ENCODE data around the gene PEX14. TPM values are rescaled to one million over a fixed set of nuclear protein-coding genes. Genes with fewer than 3 reads are reported as not detected.

The PEX14 gene
- total RNA-seq, 1 experiment from 2014 or later = 17.7 TPM

- TF ChIP-seq CTCF (IDR thresholded peaks at IDR 0.05; ENCODE audit: unreplicated experiment) = no peak
- no peak for DNase-seq
- no peak overlapping the region for H3K4me3 Mint-ChIP-seq (ENCODE audit: low read depth, unreplicated experiment)
- intact Hi-C loops (cut with micrococcal nuclease; ENCODE audit: unreplicated experiment) = no loop called here
- H3K4me1 Mint-ChIP-seq (ENCODE audit: low read depth, unreplicated experiment) = no peaks in the 10 kb centered on the region
- no TSS peak for BruUV-seq (replicated peaks)
- CTCF ChIA-PET = no interaction called here
- no peak overlapping the region for H3K27ac Mint-ChIP-seq (ENCODE audit: unreplicated experiment)
- no peaks in the 10 kb centered on the region for H3K27me3 Mint-ChIP-seq (ENCODE audit: unreplicated experiment)
- H3K36me3 Mint-ChIP-seq (ENCODE audit: insufficient read depth, unreplicated experiment) = peaks cover 5% of the 10 kb centered on the region
- H3K9me3 Mint-ChIP-seq (ENCODE audit: low read depth, unreplicated experiment) = no peaks in the 10 kb centered on the region
Observed at GRCh38 chr1:10616696-10617095, 141.9 kb downstream of the PEX14 start.

GRCh38 chr1:10617318-10617717 lies 142.6 kb downstream of the PEX14 start:
- TF ChIP-seq CTCF (IDR thresholded peaks at IDR 0.05; ENCODE audit: unreplicated experiment) = no peak
- H3K4me3 Mint-ChIP-seq (ENCODE audit: low read depth, unreplicated experiment) = no peak overlapping the region
- no peaks in the 10 kb centered on the region for H3K27me3 Mint-ChIP-seq (ENCODE audit: unreplicated experiment)
- H3K9me3 Mint-ChIP-seq (ENCODE audit: low read depth, unreplicated experiment) = no peaks in the 10 kb centered on the region
- peaks cover 5% of the 10 kb centered on the region for H3K36me3 Mint-ChIP-seq (ENCODE audit: insufficient read depth, unreplicated experiment)
- intact Hi-C loops (cut with micrococcal nuclease; ENCODE audit: unreplicated experiment) = no loop called here
- CTCF ChIA-PET = no interaction called here
- H3K4me1 Mint-ChIP-seq (ENCODE audit: low read depth, unreplicated experiment) = no peaks in the 10 kb centered on the region
- no TSS peak for BruUV-seq (replicated peaks)
- H3K27ac Mint-ChIP-seq (ENCODE audit: unreplicated experiment) = no peak overlapping the region
- DNase-seq = no peak

DNA sequence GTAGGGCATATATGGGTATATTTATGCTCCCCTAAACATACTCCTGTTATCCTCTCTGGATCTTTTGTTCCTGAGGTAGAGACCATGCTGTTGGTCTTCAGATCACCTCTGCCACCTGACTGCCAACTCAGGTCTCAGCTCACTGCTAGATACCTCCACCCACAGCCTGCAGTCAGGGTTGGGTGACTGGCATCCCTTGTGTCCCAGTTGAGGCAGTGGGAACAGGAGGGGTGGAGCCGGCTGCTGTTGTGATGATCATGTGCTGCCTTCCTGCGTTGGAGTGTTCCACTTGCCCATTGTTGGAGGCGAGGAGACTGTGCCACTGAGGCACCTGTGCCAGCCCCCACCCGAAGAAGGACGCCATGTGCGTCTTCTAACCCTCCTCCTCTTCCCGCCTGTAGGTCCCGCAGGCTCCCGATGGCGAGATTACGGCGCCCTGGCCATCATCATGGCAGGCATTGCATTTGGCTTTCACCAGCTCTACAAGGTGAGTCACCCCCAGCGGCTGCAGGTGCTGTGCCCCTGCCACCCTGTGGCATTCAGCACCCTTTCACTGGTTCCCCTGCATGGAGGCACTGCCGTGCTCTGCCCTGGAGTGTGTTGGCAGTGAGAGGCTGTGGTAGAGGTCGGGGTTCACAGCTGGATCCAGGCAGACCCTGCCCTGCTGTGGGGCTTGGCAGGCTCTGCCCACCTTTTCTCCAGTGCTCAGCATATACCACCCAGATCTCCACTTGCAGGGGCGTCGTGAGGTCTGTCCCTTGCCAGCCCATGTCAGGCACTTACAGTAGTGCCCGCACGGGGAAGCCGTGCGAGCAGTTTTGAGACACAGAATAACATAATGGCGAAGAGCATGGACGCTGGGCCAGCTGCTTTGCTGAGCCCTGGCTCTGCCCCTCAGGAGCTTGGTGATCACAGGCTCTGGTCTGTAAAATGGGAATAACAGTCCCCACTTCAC lies 143.5 kb downstream of the PEX14 start:
- CTCF ChIA-PET = no interaction called here
- H3K36me3 Mint-ChIP-seq (ENCODE audit: insufficient read depth, unreplicated experiment) = peaks cover 5% of the 10 kb centered on the region
- no peaks in the 10 kb centered on the region for H3K4me1 Mint-ChIP-seq (ENCODE audit: low read depth, unreplicated experiment)
- intact Hi-C loops (cut with micrococcal nuclease; ENCODE audit: unreplicated experiment) = no loop called here
- no peak overlapping the region for H3K27ac Mint-ChIP-seq (ENCODE audit: unreplicated experiment)
- no peak for TF ChIP-seq CTCF (IDR thresholded peaks at IDR 0.05; ENCODE audit: unreplicated experiment)
- no peaks in the 10 kb centered on the region for H3K9me3 Mint-ChIP-seq (ENCODE audit: low read depth, unreplicated experiment)
- no peak overlapping the region for H3K4me3 Mint-ChIP-seq (ENCODE audit: low read depth, unreplicated experiment)
- DNase-seq = no peak
- BruUV-seq (replicated peaks) = no TSS peak
- no peaks in the 10 kb centered on the region for H3K27me3 Mint-ChIP-seq (ENCODE audit: unreplicated experiment)

- no peaks in the 10 kb centered on the region for H3K27me3 Mint-ChIP-seq (ENCODE audit: unreplicated experiment)
- no peak overlapping the region for H3K4me3 Mint-ChIP-seq (ENCODE audit: low read depth, unreplicated experiment)
- no peaks in the 10 kb centered on the region for H3K36me3 Mint-ChIP-seq (ENCODE audit: insufficient read depth, unreplicated experiment)
- H3K9me3 Mint-ChIP-seq (ENCODE audit: low read depth, unreplicated experiment) = no peaks in the 10 kb centered on the region
- H3K27ac Mint-ChIP-seq (ENCODE audit: unreplicated experiment) = no peak overlapping the region
- CTCF ChIA-PET = no interaction called here
- H3K4me1 Mint-ChIP-seq (ENCODE audit: low read depth, unreplicated experiment) = no peaks in the 10 kb centered on the region
- no peak for TF ChIP-seq CTCF (IDR thresholded peaks at IDR 0.05; ENCODE audit: unreplicated experiment)
- no peak for DNase-seq
- intact Hi-C loops (cut with micrococcal nuclease; ENCODE audit: unreplicated experiment) = no loop called here
- BruUV-seq (replicated peaks) = no TSS peak
Observed at GRCh38 chr1:10620776-10621175, 146.0 kb downstream of the PEX14 start.

Data from Calu3 (cell line).